HG02642 (cell line): ENCODE data around the gene PTGDR2.

ENCODE experiments used
- ATAC-seq: cut with Tn5 transposase; IDR thresholded peaks from one replicate; pipeline ENCODE4 v1.9.1; 2021; ENCODE audit warnings: mild to moderate bottlenecking; ENCODE audit not compliant: unreplicated experiment, poor library complexity

Gene PTGDR2

DNA sequence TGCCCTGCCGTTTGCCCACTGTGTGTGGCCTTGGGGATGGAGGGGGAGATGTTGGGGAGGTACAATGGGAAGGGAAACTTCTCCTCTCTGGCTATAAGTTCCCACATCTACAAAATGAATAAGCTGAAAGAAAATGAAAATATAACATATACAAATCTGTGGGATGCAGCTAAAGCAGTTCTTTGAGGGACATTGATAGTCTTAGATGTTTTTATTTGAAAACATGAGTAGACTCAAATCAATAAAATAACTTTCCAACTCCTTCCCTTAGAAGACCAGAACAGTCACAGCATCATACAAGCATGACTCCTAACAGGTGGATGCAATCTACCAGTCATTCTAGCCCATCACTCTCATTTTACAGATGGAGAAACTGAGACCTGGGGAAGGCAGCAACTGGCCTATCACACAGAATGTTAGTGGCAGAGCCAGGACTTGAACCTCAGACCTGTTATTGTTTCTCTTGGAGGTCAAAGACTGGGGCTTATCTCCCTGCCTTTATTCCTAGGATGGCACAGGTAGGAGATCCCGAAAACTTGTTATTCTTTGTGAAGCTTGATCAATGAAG lies 39.1 kb downstream of the PTGDR2 start:
- no peak for ATAC-seq

DNA sequence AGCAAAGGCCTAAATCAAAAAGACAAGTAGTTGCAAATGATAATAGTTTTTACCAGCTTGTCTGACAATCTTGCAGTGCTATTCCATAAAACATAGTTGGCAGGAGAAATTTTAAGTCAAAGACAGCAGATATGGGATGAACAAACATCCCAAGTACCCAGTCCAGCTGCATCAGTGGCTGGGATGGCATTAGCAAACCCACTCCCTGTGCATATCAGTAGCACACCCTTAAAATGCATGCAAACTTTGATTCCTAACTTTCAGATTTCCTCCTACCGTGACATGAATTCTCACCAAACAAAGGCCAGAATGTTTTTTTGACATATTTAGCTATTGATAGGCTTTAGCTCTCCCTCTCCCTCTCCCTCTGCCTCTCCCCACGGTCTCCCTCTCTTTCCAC lies 41.6 kb downstream of the PTGDR2 start:
- ATAC-seq: no peak

DNA sequence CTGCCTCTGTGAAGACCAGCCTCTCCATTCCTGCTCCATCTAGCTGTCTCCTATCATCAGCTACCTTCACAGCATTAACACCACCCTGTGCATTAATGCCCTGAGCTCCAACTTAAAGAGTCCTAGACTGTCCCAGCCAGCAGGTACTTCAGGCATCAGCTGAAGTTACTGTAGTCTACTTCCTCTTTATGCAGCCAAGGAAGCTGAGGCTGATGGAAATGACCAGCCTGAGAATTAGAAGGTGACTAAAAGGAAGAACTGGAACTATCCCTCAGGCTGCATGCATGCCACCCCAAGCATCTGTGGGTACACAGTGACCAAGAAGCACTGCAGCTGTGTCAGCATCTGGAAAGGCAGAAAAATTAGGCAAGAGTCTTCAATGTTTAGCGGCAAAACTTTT lies 42.4 kb downstream of the PTGDR2 start:
- ATAC-seq: no peak

DNA sequence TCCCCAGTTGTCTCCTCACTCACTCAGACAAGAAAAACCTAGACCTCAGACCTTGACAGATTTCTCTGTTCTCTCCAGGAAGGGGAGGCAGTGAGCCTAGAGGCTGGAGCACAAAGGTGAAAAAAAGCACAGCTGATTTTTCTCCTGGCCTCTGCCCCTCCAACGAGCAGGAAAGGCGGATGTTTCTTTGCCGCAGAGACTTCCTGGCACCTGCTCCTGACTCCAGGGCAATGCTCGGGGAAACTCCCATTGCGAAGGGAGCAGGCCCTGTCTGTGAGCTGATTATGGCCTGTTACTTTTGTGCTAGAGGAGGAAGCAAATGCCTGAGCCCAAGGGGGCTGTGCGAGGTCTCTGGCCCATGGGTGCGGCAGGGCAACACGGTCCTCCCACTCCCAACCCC lies 45.2 kb downstream of the PTGDR2 start:
- no peak for ATAC-seq

DNA sequence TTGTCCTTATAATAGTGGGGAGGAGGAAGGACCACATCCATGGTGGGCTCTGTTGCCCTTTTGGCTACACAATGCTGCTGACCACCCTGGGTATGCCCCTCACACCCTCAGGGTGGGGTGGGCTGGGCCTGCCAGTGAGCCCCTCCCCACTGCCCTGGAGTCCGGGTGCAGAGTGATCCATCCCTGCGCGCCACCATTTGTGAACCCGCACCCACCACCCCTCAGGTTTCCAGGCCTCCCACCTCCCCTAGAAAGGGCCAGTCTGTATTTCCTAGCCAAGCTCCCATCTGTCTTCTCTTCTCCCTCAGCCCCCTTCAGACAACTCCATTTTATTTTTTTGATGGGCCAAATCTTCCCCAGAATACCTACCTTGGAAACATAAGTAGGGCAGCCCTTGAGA lies 45.6 kb downstream of the PTGDR2 start:
- ATAC-seq: no peak

DNA sequence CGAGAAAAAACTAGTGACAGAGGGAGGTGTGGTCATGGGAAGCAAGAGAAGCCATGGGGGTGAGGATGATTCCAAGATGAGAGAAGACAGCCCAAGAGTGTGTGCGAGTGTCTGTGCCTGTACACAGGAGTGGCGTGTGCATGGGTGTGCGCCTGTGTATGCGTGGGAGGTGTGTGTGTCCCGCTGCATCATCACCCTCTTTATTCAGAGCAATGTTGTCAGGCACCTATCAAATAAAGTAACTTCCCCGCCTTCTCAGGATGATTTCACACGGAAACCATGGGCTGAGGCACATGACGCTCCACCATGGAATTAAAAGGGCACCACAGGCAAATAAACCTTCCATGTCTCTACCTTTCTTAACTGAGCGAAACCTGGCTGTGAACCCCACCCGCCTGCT lies 46.1 kb downstream of the PTGDR2 start:
- no peak for ATAC-seq

DNA sequence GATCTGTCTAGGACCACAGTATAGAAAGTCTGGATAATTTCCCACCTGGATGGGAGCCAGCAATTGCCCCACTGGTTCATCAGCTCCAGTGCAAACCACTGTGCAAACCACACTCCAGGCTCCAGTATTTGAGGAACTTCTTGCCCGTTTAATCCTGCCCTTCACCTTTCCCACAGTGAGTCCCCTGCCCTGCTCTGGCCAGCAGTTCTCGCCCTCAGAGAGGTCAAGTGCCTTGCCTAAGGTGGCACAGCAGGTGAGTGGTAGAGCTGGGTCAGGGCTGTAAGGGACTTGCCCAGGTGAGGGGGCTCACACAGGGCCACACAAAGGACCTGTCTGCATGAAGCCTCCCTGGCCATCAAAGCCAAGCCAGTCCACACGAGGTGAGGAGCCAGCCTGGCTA lies 46.5 kb downstream of the PTGDR2 start:
- ATAC-seq: no peak

DNA sequence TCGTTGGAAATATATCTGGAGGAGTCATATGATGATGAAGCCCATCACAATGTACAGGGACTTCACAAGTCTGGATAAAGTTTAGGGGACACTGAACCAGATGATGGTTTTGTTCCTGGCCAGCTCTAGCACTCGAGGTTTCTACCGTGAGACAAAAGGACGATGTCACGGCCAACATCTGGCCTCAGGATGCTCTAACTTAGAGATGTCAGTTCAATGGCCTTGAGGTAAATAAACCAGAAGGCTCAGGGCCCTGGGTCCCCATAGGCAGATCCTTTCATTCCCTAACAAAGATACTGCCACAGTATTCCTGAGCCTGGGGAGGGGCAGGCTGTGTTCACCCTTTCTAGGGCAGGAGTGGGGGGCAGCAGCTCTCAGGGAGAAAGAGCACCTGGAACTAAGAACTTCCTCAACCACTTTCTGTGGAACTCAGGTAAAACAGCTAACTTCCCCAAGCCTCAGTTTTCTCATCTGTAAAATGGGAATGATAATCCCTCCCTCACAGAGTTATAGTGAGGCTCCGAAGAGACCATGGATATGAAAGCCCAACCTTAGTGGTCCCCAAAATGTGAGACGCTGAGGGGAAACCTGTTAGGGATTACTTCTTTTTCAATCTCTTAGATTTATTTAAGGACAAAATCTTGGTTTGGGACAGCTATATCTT lies 52.3 kb downstream of the PTGDR2 start:
- no peak for ATAC-seq

DNA sequence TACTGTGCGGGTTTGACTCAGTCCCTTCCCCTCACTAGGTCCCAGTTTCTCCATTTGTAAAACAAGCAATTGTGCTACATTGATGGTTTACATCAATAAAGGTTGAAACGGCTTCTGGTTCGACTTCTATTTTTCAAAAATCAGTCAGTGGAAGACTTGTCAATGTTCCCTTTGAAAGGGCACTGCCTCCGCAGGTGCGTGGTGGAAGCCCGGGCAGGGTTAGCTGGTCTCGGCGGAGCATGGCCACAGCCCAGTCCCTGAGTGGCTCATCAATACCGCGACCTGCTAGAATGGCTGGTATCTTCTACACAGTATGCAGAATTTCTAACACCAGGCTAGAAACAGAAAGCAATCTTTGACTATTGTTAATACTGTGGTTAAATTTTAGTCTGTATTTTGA lies 54.6 kb downstream of the PTGDR2 start:
- no peak for ATAC-seq
